Endothelial cell of umbilical vein (primary cell): ENCODE data around the gene KCNK16. TPM values are rescaled to one million over a fixed set of nuclear protein-coding genes. Genes with fewer than 3 reads are reported as not detected.

Experiments
- BruUV-seq: library from RNA; stranded (reverse); fragments of 400-500 nt; replicated peaks from 2 replicates; lab custom pipeline; 2021; lab: Mats Ljungman, UMichigan
- CTCF ChIA-PET: fragments of 300-600, 350-600 bp; sonication (Branson Sonifier 250); formaldehyde crosslinking; loops from one replicate; lab custom pipeline; 2021; ENCODE audit warnings: antibody characterized with exemption, inconsistent platforms; lab: Charles Lee
- POLR2A ChIA-PET: fragments of 300-600, 350-600 bp; sonication (Branson Sonifier 250); formaldehyde crosslinking; loops from one replicate; lab custom pipeline; 2021; ENCODE audit warnings: antibody characterized with exemption, inconsistent platforms; lab: Charles Lee
- DNase-seq: peaks from one replicate; pipeline ENCODE4 v3.0.0-alpha.2; 2011; ENCODE audit warnings: low read depth, low spot score
- FAIRE-seq: peaks from 2 replicates; lab custom pipeline; 2011; peaks lifted over from hg19 to GRCh38; lab: Jason Lieb, UNC
- H2AFZ ChIP-seq: 2 replicates; pipeline ENCODE4 v1.6.0; 2012; ENCODE audit warnings: low read depth, low read length, control low read depth, inconsistent platforms
- H3K27ac ChIP-seq: 2 replicates; pipeline ENCODE4 v1.5.1; 2011; ENCODE audit warnings: low read depth, mild to moderate bottlenecking, control low read depth, low read length, moderate library complexity; ENCODE audit not compliant: insufficient read depth
- H3K27me3 ChIP-seq, 2 experiments: 2 replicates each; pipeline versions ENCODE4 v1.6.0 to v1.6.1; 2011; ENCODE audit warnings: low read length in 2 of 2, mixed read lengths in 1 of 2; ENCODE audit not compliant: control insufficient read depth in 2 of 2, insufficient read depth in 2 of 2
- H3K36me3 ChIP-seq, 2 experiments: 2 replicates in 1 of 2; 3 replicates in 1 of 2; pipeline ENCODE4 v1.5.1; 2011; ENCODE audit warnings: low read length in 2 of 2, mild to moderate bottlenecking in 1 of 2, moderate library complexity in 1 of 2; ENCODE audit not compliant: control insufficient read depth in 2 of 2, insufficient read depth in 2 of 2; ENCODE audit errors: extremely low read depth in 1 of 2
- H3K4me1 ChIP-seq: 3 replicates; pipeline ENCODE4 v1.5.1; 2011; ENCODE audit warnings: mild to moderate bottlenecking, low read length; ENCODE audit not compliant: control insufficient read depth, insufficient read depth; ENCODE audit errors: extremely low read depth
- H3K4me2 ChIP-seq: 2 replicates; pipeline ENCODE4 v1.6.1; 2011; ENCODE audit warnings: low read length, control low read depth, mixed read lengths; ENCODE audit not compliant: insufficient read depth
- H3K4me3 ChIP-seq, 3 experiments: fragments of 200-600 bp in 1 of 3; sonication (generic), shearing (Covaris generic) in 1 of 3; replicated peaks in 1 of 3; 2 replicates each; pipeline ENCODE4 v1.5.1; 2011 to 2016; ENCODE audit warnings: control low read depth in 3 of 3, low read length in 3 of 3, mild to moderate bottlenecking in 2 of 3, inconsistent platforms in 1 of 3, low read depth in 1 of 3, moderate library complexity in 1 of 3; ENCODE audit not compliant: insufficient read depth in 1 of 3
- H3K79me2 ChIP-seq: 2 replicates; pipeline ENCODE4 v1.6.0; 2012; ENCODE audit warnings: low read length, inconsistent platforms; ENCODE audit not compliant: control insufficient read depth, insufficient read depth
- H3K9ac ChIP-seq: replicated peaks from 2 replicates; pipeline ENCODE3; 2011; ENCODE audit warnings: low read length, control low read depth; ENCODE audit not compliant: insufficient read depth; ENCODE audit errors: extremely low read depth
- H3K9me1 ChIP-seq: replicated peaks from 3 replicates; pipeline ENCODE4 v1.6.0; 2011; ENCODE audit warnings: mild to moderate bottlenecking, low read length; ENCODE audit not compliant: control insufficient read depth, insufficient read depth; ENCODE audit errors: extremely low read depth
- H3K9me3 ChIP-seq: replicated peaks from 2 replicates; pipeline ENCODE4 v1.5.1; 2012; ENCODE audit warnings: low read length, inconsistent platforms; ENCODE audit not compliant: control insufficient read depth, insufficient read depth
- H4K20me1 ChIP-seq: replicated peaks from 2 replicates; pipeline ENCODE3; 2011; ENCODE audit warnings: mild to moderate bottlenecking, low read length; ENCODE audit not compliant: control insufficient read depth, insufficient read depth; ENCODE audit errors: extremely low read depth
- CTCF ChIP-seq, 2 donors: IDR thresholded peaks; 1 replicate in 1 of 2; 2 replicates in 1 of 2; pipeline ENCODE4 v1.5.1; 2011; ENCODE audit warnings: low read length in 2 of 2, mild to moderate bottlenecking in 2 of 2, moderate library complexity in 2 of 2, control low read depth in 1 of 2, inconsistent platforms in 1 of 2, low read depth in 1 of 2; ENCODE audit not compliant: insufficient read depth in 1 of 2; ENCODE audit errors: extremely low read depth in 1 of 2
- EZH2 ChIP-seq: IDR thresholded peaks from 2 replicates; pipeline ENCODE4 v1.6.1; 2012; ENCODE audit warnings: borderline replicate concordance, low read depth, mild to moderate bottlenecking, moderate library complexity, low read length, inconsistent platforms; ENCODE audit not compliant: severe bottlenecking
- FOS ChIP-seq: IDR thresholded peaks from 2 replicates; pipeline ENCODE4 v1.6.1; 2011; ENCODE audit warnings: mild to moderate bottlenecking, low read length, moderate library complexity, borderline replicate concordance; ENCODE audit not compliant: insufficient read depth
- GATA2 ChIP-seq: IDR thresholded peaks from 2 replicates; pipeline ENCODE4 v1.7.0; 2011; ENCODE audit warnings: low read depth, mild to moderate bottlenecking, moderate library complexity, mixed read lengths, low read length; ENCODE audit not compliant: insufficient read length, insufficient read depth
- JUN ChIP-seq: IDR thresholded peaks from 2 replicates; pipeline ENCODE4 v1.6.1; 2011; ENCODE audit warnings: borderline replicate concordance, low read depth; ENCODE audit not compliant: insufficient read length, insufficient read depth
- MYC ChIP-seq: IDR thresholded peaks from one replicate; pipeline ENCODE4 v1.6.1; 2011; ENCODE audit warnings: mild to moderate bottlenecking, low read depth, low read length
- POLR2A ChIP-seq: IDR thresholded peaks from 2 replicates; pipeline ENCODE4 v1.6.1; 2012; ENCODE audit warnings: low read depth, mild to moderate bottlenecking, control low read depth, low read length
- POLR2AphosphoS5 ChIP-seq: IDR thresholded peaks from 2 replicates; pipeline ENCODE4 v1.6.1; 2012; ENCODE audit warnings: low read depth, mild to moderate bottlenecking, control low read depth, low read length, moderate library complexity; ENCODE audit not compliant: insufficient read depth
- dilution Hi-C: fragments of 300-500 bp; cut with MboI; formaldehyde crosslinking; loops from one replicate; pipeline ENCODE4 v1.15.0; 2019; ENCODE audit warnings: low sequenced_read_pairs; ENCODE audit not compliant: extremely low pct_ligation_motif_present
- intact Hi-C: fragments of 100-400 bp; cut with micrococcal nuclease; formaldehyde crosslinking; loops from one replicate; pipeline ENCODE4 v1.10.0; 2022
- polyA plus RNA-seq, 4 experiments: library from polyadenylated mRNA; depleted of rRNA in 3 of 4; stranded (reverse) in 3 of 4; unstranded in 1 of 4; fragments of >200 nt; gene quantifications; 2 replicates each; pipeline versions ENCODE4 v1.2.1 to v1.2.3, GENCODE V29; 2011 to 2012; ENCODE audit warnings: missing spikeins in 1 of 4
- total RNA-seq: library from RNA; stranded (reverse); gene quantifications from 2 replicates; pipeline ENCODE4 v1.2.3, GENCODE V29; 2021
- TF ChIP-seq, protein P1 (sequence below): IDR thresholded peaks from 2 replicates; pipeline ENCODE4 v1.6.1; 2011; ENCODE audit not compliant: insufficient read depth, insufficient read length

The KCNK16 gene
- total and polyA plus RNA-seq, 2 donors (not counting 3 experiments of a cell fraction or from before 2014, with no cell fraction given) = not detected

DNA sequence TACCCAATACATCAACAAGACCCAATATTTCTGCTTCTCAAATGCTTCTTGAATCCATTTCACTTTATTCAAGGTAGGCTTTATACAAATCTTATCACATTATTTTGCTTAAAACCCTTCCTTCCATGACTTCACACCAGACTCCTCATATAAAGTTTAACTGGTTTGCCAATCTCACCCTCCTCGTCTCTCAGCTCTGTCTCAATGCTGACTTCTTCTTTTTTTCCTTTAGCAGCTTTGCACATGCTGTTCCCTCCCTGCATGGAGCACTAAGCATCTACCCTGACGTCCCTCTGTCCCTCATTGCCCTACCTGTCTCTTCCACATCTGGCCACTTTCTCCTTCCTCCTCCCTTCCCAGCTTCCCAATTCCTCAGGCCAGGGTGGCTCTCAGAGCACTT is 39.7 kb downstream of the KCNK16 start:
- TF ChIP-seq CTCF (IDR thresholded peaks at IDR 0.05; ENCODE audit: extremely low read depth in 1 of 2, insufficient read depth in 1 of 2, low read depth in 1 of 2, low read length in 2 of 2) = no peak
- no peak for TF ChIP-seq POLR2A
- TF ChIP-seq MYC = no peak
- no peak for TF ChIP-seq FOS
- no peak for TF ChIP-seq EZH2
- no peak for TF ChIP-seq GATA2
- TF ChIP-seq JUN = no peak
- TF ChIP-seq, protein P1, sequence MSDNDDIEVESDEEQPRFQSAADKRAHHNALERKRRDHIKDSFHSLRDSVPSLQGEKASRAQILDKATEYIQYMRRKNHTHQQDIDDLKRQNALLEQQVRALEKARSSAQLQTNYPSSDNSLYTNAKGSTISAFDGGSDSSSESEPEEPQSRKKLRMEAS = no peak
- TF ChIP-seq POLR2AphosphoS5 = no peak
- intact Hi-C loops = no loop called here
- H3K4me1 ChIP-seq = no peaks in the 10 kb centered on the region

More for the DNA sequence above, 39.7 kb downstream of the KCNK16 start:
- Histone ChIP-seq H3K9me3 (no peaks in the 10 kb centered on the region), H3K4me3 (no peak overlapping the region), H3K27me3 (no peaks in the 10 kb centered on the region), H3K9ac (no peak overlapping the region), H3K79me2 (no peaks in the 10 kb centered on the region), H2AFZ (no peak overlapping the region), H3K27ac (no peak overlapping the region), H4K20me1 (no peaks in the 10 kb centered on the region), H3K36me3 (no peaks in the 10 kb centered on the region), H3K4me2 (no peak overlapping the region), H3K9me1 (no peaks in the 10 kb centered on the region)
- ChIA-PET POLR2A (no interaction called here), CTCF (interaction anchor here (1.0 kb wide), 1 partner anchor 20 kb away, joined by 4 read pairs; no protein-coding TSS in a partner anchor)
- no TSS peak for BruUV-seq
- DNase-seq (no peak), FAIRE-seq (no peak)
- dilution Hi-C loops = no loop called here
